Measurements from ENCODE around the gene PNPLA2. TPM values are rescaled to one million over a fixed set of nuclear protein-coding genes. Genes with fewer than 3 reads are reported as not detected.

Gene PNPLA2
- total RNA-seq, 1 experiment from 2014 or later, result 40.2 TPM

- CTCF ChIA-PET, result no interaction called here
- TF ChIP-seq, protein P1, sequence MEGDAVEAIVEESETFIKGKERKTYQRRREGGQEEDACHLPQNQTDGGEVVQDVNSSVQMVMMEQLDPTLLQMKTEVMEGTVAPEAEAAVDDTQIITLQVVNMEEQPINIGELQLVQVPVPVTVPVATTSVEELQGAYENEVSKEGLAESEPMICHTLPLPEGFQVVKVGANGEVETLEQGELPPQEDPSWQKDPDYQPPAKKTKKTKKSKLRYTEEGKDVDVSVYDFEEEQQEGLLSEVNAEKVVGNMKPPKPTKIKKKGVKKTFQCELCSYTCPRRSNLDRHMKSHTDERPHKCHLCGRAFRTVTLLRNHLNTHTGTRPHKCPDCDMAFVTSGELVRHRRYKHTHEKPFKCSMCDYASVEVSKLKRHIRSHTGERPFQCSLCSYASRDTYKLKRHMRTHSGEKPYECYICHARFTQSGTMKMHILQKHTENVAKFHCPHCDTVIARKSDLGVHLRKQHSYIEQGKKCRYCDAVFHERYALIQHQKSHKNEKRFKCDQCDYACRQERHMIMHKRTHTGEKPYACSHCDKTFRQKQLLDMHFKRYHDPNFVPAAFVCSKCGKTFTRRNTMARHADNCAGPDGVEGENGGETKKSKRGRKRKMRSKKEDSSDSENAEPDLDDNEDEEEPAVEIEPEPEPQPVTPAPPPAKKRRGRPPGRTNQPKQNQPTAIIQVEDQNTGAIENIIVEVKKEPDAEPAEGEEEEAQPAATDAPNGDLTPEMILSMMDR (conservative IDR thresholded peaks at IDR 0.05; ENCODE audit: low read depth, low read length), result no peak
- TF ChIP-seq EZH2phosphoT487 (IDR thresholded peaks at IDR 0.05; ENCODE audit: borderline replicate concordance, low read length) (no peak), EZH2 (IDR thresholded peaks at IDR 0.05; ENCODE audit: low read length, unreplicated experiment) (no peak)
- DNase-seq (no peak), ATAC-seq (no peak)
- no peaks in the 10 kb centered on the region for H3K4me1 ChIP-seq (ENCODE audit: insufficient read depth, low read length)
- no peak overlapping the region for H2AFZ ChIP-seq (ENCODE audit: low read length)
- H3K4me2 ChIP-seq (ENCODE audit: low read length), result no peak overlapping the region
- H3K27ac ChIP-seq (ENCODE audit: low read length), result no peak overlapping the region
- no peaks in the 10 kb centered on the region for H3K9me3 ChIP-seq (ENCODE audit: low read length)
- H3K27me3 ChIP-seq (ENCODE audit: low read length), result no peaks in the 10 kb centered on the region
- H3K9ac ChIP-seq (ENCODE audit: low read length), result no peak overlapping the region
- no peaks in the 10 kb centered on the region for H3F3A ChIP-seq (ENCODE audit: low read length, unreplicated experiment)
- H4K20me1 ChIP-seq (ENCODE audit: low read length), result no peaks in the 10 kb centered on the region
- no TSS peak for BruUV-seq (replicated peaks)
- H3K36me3 ChIP-seq (ENCODE audit: low read depth, low read length), result no peaks in the 10 kb centered on the region
- no peaks in the 10 kb centered on the region for H3K79me2 ChIP-seq (ENCODE audit: low read length)
- no peak overlapping the region for H3K4me3 ChIP-seq (ENCODE audit: low read length)
- POLR2A ChIA-PET (ENCODE audit: unreplicated experiment), result no interaction called here
- H3K9me2 ChIP-seq (replicated peaks; ENCODE audit: low read length), result no peaks in the 10 kb centered on the region
- intact Hi-C loops (cut with micrococcal nuclease), result no loop called here
These were observed 44.6 kb downstream of the PNPLA2 start for GRCh38 chr11:863023-863909.

- Histone ChIP-seq H3K9me3 (ENCODE audit: low read length) (no peaks in the 10 kb centered on the region), H2AFZ (ENCODE audit: low read length) (no peak overlapping the region), H4K20me1 (ENCODE audit: low read length) (no peaks in the 10 kb centered on the region), H3K4me3 (ENCODE audit: low read length) (no peak overlapping the region), H3F3A (ENCODE audit: low read length, unreplicated experiment) (no peaks in the 10 kb centered on the region), H3K9me2 (replicated peaks; ENCODE audit: low read length) (no peaks in the 10 kb centered on the region), H3K79me2 (ENCODE audit: low read length) (no peaks in the 10 kb centered on the region), H3K9ac (ENCODE audit: low read length) (no peak overlapping the region), H3K36me3 (ENCODE audit: low read depth, low read length) (no peaks in the 10 kb centered on the region), H3K4me2 (ENCODE audit: low read length) (no peak overlapping the region), H3K27me3 (ENCODE audit: low read length) (no peaks in the 10 kb centered on the region), H3K4me1 (ENCODE audit: insufficient read depth, low read length) (no peaks in the 10 kb centered on the region), H3K27ac (ENCODE audit: low read length) (no peak overlapping the region)
- TF ChIP-seq, protein P1 (conservative IDR thresholded peaks at IDR 0.05; ENCODE audit: low read depth, low read length), result no peak
- TF ChIP-seq EZH2 (IDR thresholded peaks at IDR 0.05; ENCODE audit: low read length, unreplicated experiment), result no peak
- TF ChIP-seq EZH2phosphoT487 (IDR thresholded peaks at IDR 0.05; ENCODE audit: borderline replicate concordance, low read length), result no peak
- DNase-seq, result no peak
- no peak for ATAC-seq
- ChIA-PET CTCF (no interaction called here), POLR2A (ENCODE audit: unreplicated experiment) (no interaction called here)
- BruUV-seq (replicated peaks), result no TSS peak
- intact Hi-C loops (cut with micrococcal nuclease), result no loop called here
These were observed 45.5 kb downstream of the PNPLA2 start for GRCh38 chr11:863910-864827.

Data from PC-3 (cell line).